Mesenchymal stem cell (in vitro differentiated cells and primary cell): ENCODE data around the gene ITPRIPL2.

ENCODE experiments used
- DNase-seq: peaks from one replicate; pipeline ENCODE4 v3.0.0-alpha.2; 2013
- H2AFZ ChIP-seq: one replicate; pipeline ENCODE4 v1.6.1; 2013; ENCODE audit warnings: low read depth, mild to moderate bottlenecking, control low read depth, inconsistent platforms, low read length, moderate library complexity
- H2AK5ac ChIP-seq: 2 replicates; pipeline ENCODE4 v1.6.1; 2013; ENCODE audit warnings: low read length, moderate library complexity, mild to moderate bottlenecking, inconsistent platforms; ENCODE audit not compliant: severe bottlenecking
- H2BK120ac ChIP-seq: one replicate; pipeline ENCODE4 v1.6.1; 2013; ENCODE audit warnings: low read depth, mild to moderate bottlenecking, inconsistent platforms, low read length, moderate library complexity
- H2BK12ac ChIP-seq, 2 experiments: one replicate each; pipeline ENCODE4 v1.6.1; 2013; ENCODE audit warnings: inconsistent platforms in 2 of 2, low read length in 2 of 2, mild to moderate bottlenecking in 2 of 2, moderate library complexity in 2 of 2, control low read depth in 1 of 2
- H2BK15ac ChIP-seq: one replicate; pipeline ENCODE4 v1.6.1; 2013; ENCODE audit warnings: mild to moderate bottlenecking, low read depth, inconsistent platforms; ENCODE audit not compliant: poor library complexity, severe bottlenecking
- H2BK5ac ChIP-seq: 2 replicates; pipeline ENCODE4 v1.6.1; 2013; ENCODE audit warnings: low read depth, mild to moderate bottlenecking, low read length, control low read depth, inconsistent platforms; ENCODE audit not compliant: poor library complexity, severe bottlenecking
- H3K14ac ChIP-seq, 2 experiments: one replicate each; pipeline ENCODE4 v1.6.1; 2013; ENCODE audit warnings: inconsistent platforms in 2 of 2, low read length in 2 of 2, control low read depth in 1 of 2, mild to moderate bottlenecking in 1 of 2, moderate library complexity in 1 of 2
- H3K18ac ChIP-seq, 2 experiments: one replicate each; pipeline ENCODE4 v1.6.1; 2013; ENCODE audit warnings: inconsistent platforms in 2 of 2, low read length in 2 of 2, control low read depth in 1 of 2, low read depth in 1 of 2, mild to moderate bottlenecking in 1 of 2
- H3K23ac ChIP-seq, 2 experiments: one replicate each; pipeline ENCODE4 v1.6.1; 2013; ENCODE audit warnings: inconsistent platforms in 2 of 2, low read length in 2 of 2, mild to moderate bottlenecking in 2 of 2, moderate library complexity in 2 of 2, control low read depth in 1 of 2
- H3K27ac ChIP-seq: 2 replicates; pipeline ENCODE4 v1.5.1; 2013; ENCODE audit warnings: mild to moderate bottlenecking, moderate library complexity, low read length, control low read depth, inconsistent platforms; ENCODE audit not compliant: poor library complexity, severe bottlenecking
- H3K27me3 ChIP-seq, 2 experiments: 2 replicates each; pipeline versions ENCODE4 v1.6.1 to v1.7.0; 2013; ENCODE audit warnings: low read length in 2 of 2, mild to moderate bottlenecking in 2 of 2, moderate library complexity in 2 of 2, control low read depth in 1 of 2, inconsistent platforms in 1 of 2; ENCODE audit not compliant: control insufficient read depth in 1 of 2, insufficient read depth in 1 of 2
- H3K36me3 ChIP-seq, 2 experiments: 2 replicates each; pipeline versions ENCODE4 v1.6.1 to v1.7.0; 2013; ENCODE audit warnings: low read length in 2 of 2, control low read depth in 1 of 2, inconsistent platforms in 1 of 2, low read depth in 1 of 2, mild to moderate bottlenecking in 1 of 2; ENCODE audit not compliant: insufficient read depth in 2 of 2, control insufficient read depth in 1 of 2
- H3K4ac ChIP-seq, 2 experiments: one replicate each; pipeline ENCODE4 v1.6.1; 2013; ENCODE audit warnings: inconsistent platforms in 2 of 2, low read length in 2 of 2, mild to moderate bottlenecking in 2 of 2, moderate library complexity in 2 of 2, control low read depth in 1 of 2, low read depth in 1 of 2
- H3K4me1 ChIP-seq: 2 replicates; pipeline ENCODE4 v1.6.1; 2013; ENCODE audit warnings: low read depth, low read length, control low read depth; ENCODE audit not compliant: control insufficient read depth, insufficient read depth
- H3K4me2 ChIP-seq: 2 replicates; pipeline ENCODE4 v1.6.1; 2013; ENCODE audit warnings: low read length, mild to moderate bottlenecking, inconsistent platforms; ENCODE audit not compliant: poor library complexity, severe bottlenecking
- H3K4me3 ChIP-seq, 2 experiments: 2 replicates each; pipeline versions ENCODE4 v1.5.1 to v1.7.0; 2013; ENCODE audit warnings: low read length in 2 of 2, mild to moderate bottlenecking in 2 of 2, control low read depth in 1 of 2, low read depth in 1 of 2; ENCODE audit not compliant: insufficient read depth in 1 of 2
- H3K79me1 ChIP-seq: replicated peaks from 2 replicates; pipeline ENCODE4 v1.6.1; 2013; ENCODE audit warnings: mild to moderate bottlenecking, control low read depth, low read length, inconsistent platforms; ENCODE audit not compliant: poor library complexity, severe bottlenecking
- H3K9ac ChIP-seq: 2 replicates; pipeline ENCODE4 v1.7.0; 2013; ENCODE audit warnings: mild to moderate bottlenecking, low read length, moderate library complexity
- H3K9me3 ChIP-seq: 2 replicates; pipeline ENCODE4 v1.7.0; 2013; ENCODE audit warnings: mild to moderate bottlenecking, low read length; ENCODE audit not compliant: control insufficient read depth
- H4K8ac ChIP-seq: one replicate; pipeline ENCODE4 v1.6.1; 2013; ENCODE audit warnings: inconsistent platforms, mild to moderate bottlenecking, low read length, moderate library complexity
- H4K91ac ChIP-seq: one replicate; pipeline ENCODE4 v1.6.1; 2013; ENCODE audit warnings: mild to moderate bottlenecking, low read length, inconsistent platforms
- WGBS: methylation state at CpG from one replicate; pipeline ENCODE4 v1.1.7; 2013; ENCODE audit warnings: mixed read lengths; 5-methylcytosine and 5-hydroxymethylcytosine counted together

Gene ITPRIPL2

DNA sequence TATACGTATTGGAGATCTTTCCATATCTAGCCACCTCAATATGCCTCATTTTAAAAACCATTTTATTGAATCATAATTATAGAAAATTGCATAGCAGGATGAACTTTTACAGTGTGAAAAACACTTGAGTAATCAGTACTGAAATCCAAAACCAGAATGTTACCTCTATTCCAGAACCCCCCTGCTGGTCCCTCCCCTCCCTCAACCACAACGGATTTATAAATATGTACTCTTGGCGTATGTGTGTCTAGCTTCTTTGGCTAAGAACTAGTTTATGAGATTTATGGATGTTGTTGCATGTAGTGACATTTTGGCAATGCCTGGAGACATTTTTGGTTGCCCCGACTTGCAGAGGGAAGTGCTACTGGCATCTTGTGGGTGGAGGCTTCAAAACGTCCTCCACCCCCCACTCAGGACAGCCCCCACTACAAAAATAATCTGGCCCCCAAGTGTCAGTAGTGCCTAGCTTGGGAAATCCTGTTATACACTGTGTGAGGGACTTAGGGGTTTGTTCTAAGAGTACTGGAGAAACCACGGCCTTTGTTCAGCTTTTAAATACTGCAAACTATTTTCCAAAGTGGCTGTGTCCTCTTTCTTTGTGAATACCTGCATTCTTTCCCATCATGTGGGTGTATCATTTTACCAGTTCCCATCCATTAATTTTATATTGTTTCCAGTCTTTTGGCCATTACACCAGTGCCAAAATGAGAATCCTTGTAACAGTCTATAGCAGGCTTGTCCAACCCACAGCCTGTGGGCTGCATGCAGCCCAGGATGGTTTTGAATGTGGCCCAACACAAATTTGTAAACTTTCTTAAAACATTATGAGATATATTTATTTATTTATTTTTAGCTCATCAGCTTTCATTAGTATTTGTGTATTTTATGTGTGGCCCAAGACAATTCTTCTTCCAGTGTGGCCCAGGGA is 23.7 kb downstream of the ITPRIPL2 start:
- Histone ChIP-seq H3K27ac (no peak overlapping the region), H3K36me3 (no peaks in the 10 kb centered on the region), H2AFZ (no peak overlapping the region), H3K9ac (no peak overlapping the region), H3K18ac (peak overlapping the region; percentile 72 to 87), H2BK12ac (peak overlapping the region in 1 of 2 experiments; percentile 81), H3K14ac (no peak overlapping the region), H3K79me1 (no peaks in the 10 kb centered on the region), H3K27me3 (no peaks in the 10 kb centered on the region), H2BK120ac (peak overlapping the region; percentile 52), H4K8ac (peak overlapping the region; percentile 58), H3K4ac (peak overlapping the region; percentile 78 to 79), H2BK5ac (no peak overlapping the region), H3K9me3 (no peaks in the 10 kb centered on the region), H3K4me2 (no peak overlapping the region), H3K4me1 (peaks cover 13% of the 10 kb centered on the region), H3K4me3 (no peak overlapping the region), H3K23ac (no peak overlapping the region), H2AK5ac (no peak overlapping the region), H4K91ac (no peak overlapping the region), H2BK15ac (no peak overlapping the region)
- WGBS: 46% methylated on average over 3 of the region's 6 CpGs
- DNase-seq: peak; percentile 45

DNA sequence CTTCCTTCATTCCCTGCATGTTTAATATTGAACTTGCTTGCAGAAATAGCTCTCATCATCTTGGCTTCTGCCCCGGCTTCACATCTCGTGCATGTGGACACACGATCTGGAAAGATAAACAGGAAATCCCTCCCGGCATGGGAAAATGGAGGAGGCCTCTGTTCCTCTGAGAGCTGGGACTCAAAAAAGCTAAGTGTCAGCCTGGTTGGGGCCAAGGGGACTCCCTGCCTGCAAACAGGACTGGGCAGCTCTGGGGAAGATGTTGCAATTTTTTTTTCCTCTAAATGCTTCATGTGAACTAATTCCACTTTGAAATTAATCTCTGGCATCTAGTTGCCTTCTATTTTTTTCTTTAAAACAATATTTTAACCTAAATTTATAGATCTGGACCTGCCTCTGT is 24.8 kb downstream of the ITPRIPL2 start:
- WGBS: 0% methylated on average over 4 of the region's 4 CpGs
- Histone ChIP-seq H4K8ac (no peak overlapping the region), H3K4ac (no peak overlapping the region), H2BK5ac (no peak overlapping the region), H2BK15ac (no peak overlapping the region), H3K4me1 (peaks cover 13% of the 10 kb centered on the region), H3K36me3 (no peaks in the 10 kb centered on the region), H3K9me3 (no peaks in the 10 kb centered on the region), H2AFZ (no peak overlapping the region), H2BK120ac (no peak overlapping the region), H3K4me2 (peak overlapping the region; percentile 38), H3K27ac (no peak overlapping the region), H3K14ac (no peak overlapping the region), H3K23ac (no peak overlapping the region), H3K27me3 (peaks cover 0 to 3% of the 10 kb centered on the region in 2 experiments), H4K91ac (no peak overlapping the region), H3K18ac (no peak overlapping the region), H3K9ac (peak overlapping the region; percentile 52), H2AK5ac (no peak overlapping the region), H3K4me3 (peak overlapping the region in 1 of 2 experiments; percentile 23), H3K79me1 (no peaks in the 10 kb centered on the region), H2BK12ac (no peak overlapping the region)
- DNase-seq: peak; percentile 98

DNA sequence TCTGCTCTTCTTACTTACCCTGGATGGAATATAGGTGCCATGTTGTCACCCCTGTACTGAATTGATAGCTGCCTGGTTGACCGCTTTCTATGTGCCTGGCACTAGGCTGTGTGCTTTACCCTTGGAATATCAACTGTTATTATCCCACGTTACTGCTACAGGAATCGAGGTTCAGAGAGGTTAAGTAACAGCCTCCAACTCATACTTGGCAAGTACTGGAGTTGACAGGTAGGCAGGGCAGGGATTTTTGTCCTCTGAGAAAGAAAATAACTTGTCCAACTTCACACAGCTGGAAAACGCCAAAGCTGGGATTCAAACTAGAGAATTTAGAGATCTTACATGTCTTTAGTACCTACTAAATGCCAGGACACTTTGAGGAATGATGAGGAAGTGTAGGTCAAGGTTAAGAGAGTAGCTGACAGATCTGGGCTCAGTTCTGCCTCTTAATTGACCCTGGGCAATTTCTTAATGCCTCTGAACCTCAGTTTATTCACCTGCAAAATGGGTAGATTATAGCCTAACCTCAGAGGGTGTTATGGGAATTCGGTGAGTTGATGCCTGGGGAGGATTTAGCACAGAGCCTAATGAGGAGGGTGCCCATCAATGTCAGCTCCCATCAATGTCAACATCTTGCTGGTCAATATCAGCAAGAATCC is 25.8 kb downstream of the ITPRIPL2 start:
- Histone ChIP-seq H3K27me3 (peaks cover 1 to 3% of the 10 kb centered on the region in 2 experiments), H3K4me2 (no peak overlapping the region), H3K14ac (no peak overlapping the region), H2BK12ac (peak overlapping the region; percentile 92 to 97), H3K4me1 (peaks cover 13% of the 10 kb centered on the region), H2AK5ac (no peak overlapping the region), H3K4me3 (no peak overlapping the region), H2BK120ac (peak overlapping the region; percentile 76), H3K4ac (peak overlapping the region; percentile 75 to 79), H3K36me3 (no peaks in the 10 kb centered on the region), H3K79me1 (no peaks in the 10 kb centered on the region), H4K91ac (peak overlapping the region; percentile 86), H2BK5ac (no peak overlapping the region), H4K8ac (peak overlapping the region; percentile 91), H2AFZ (no peak overlapping the region), H3K9me3 (no peaks in the 10 kb centered on the region), H3K23ac (no peak overlapping the region), H3K18ac (peak overlapping the region; percentile 64 to 89), H3K27ac (no peak overlapping the region), H2BK15ac (no peak overlapping the region), H3K9ac (no peak overlapping the region)
- 73% methylated on average over 4 of the region's 5 CpGs for WGBS
- no peak for DNase-seq

DNA sequence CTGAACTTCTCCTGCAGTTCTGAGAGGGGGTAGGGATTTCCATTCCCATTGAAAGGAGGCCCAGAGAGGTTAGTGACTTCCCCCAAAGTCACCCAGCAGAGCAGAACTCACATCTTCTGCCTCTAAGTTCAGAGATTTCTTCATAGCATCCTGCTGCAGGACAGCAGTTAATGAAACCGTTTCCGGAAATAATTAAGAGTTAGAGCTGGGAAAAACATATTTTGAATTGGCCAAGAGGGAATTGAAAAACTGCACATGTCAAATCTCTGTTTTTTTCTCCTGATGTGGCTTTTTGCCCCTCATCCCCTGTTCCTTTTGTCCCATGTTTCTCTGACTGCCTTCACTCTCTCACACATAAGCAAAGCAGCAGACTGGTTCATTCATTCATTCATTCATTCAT is 26.6 kb downstream of the ITPRIPL2 start:
- peak overlapping the region; percentile 2 for H4K8ac ChIP-seq
- H3K4me2 ChIP-seq: no peak overlapping the region
- no peak for DNase-seq
- no peaks in the 10 kb centered on the region for H3K36me3 ChIP-seq
- no peak overlapping the region for H2BK5ac ChIP-seq
- H3K4me1 ChIP-seq: peaks cover 13% of the 10 kb centered on the region
- no peak overlapping the region for H2BK15ac ChIP-seq
- H3K14ac ChIP-seq: no peak overlapping the region
- no CpG with 5 or more reads among the region's 2 CpGs for WGBS
- H3K4ac ChIP-seq: no peak overlapping the region
- peak overlapping the region in 1 of 2 experiments; percentile 4 for H3K18ac ChIP-seq
- no peak overlapping the region for H2AFZ ChIP-seq
- H3K27me3 ChIP-seq: peaks cover 3 to 6% of the 10 kb centered on the region in 2 experiments
- no peak overlapping the region for H2AK5ac ChIP-seq
- no peak overlapping the region for H3K9ac ChIP-seq
- H3K79me1 ChIP-seq: no peaks in the 10 kb centered on the region
- no peak overlapping the region for H3K4me3 ChIP-seq
- no peak overlapping the region for H3K23ac ChIP-seq
- H4K91ac ChIP-seq: no peak overlapping the region
- H3K27ac ChIP-seq: no peak overlapping the region
- no peak overlapping the region for H2BK12ac ChIP-seq
- H2BK120ac ChIP-seq: no peak overlapping the region
- no peaks in the 10 kb centered on the region for H3K9me3 ChIP-seq
